SJCRH30 (cell line): Measurements from ENCODE around the gene PTPRE. TPM values are rescaled to one million over a fixed set of nuclear protein-coding genes. Genes with fewer than 3 reads are reported as not detected.

Experiments
- DNase-seq, 2 experiments: peaks; one replicate each; pipeline ENCODE4 v3.0.0-alpha.2; 2015 to 2020
- H3K27ac ChIP-seq: fragments of 250-450 bp; sonication (Bioruptor Pico); 2 replicates; pipeline ENCODE4 v1.5.1; 2020; ENCODE audit warnings: mild to moderate bottlenecking, moderate library complexity
- H3K27me3 ChIP-seq: fragments of 250-450 bp; sonication (Bioruptor Pico); 2 replicates; pipeline ENCODE4 v1.5.1; 2020; ENCODE audit warnings: mild to moderate bottlenecking, moderate library complexity
- H3K36me3 ChIP-seq: fragments of 250-450 bp; sonication (Bioruptor Pico); 2 replicates; pipeline ENCODE4 v1.5.1; 2020; ENCODE audit warnings: mild to moderate bottlenecking, moderate library complexity
- H3K4me1 ChIP-seq: fragments of 250-450 bp; sonication (Bioruptor Pico); 2 replicates; pipeline ENCODE4 v1.5.1; 2020; ENCODE audit warnings: mild to moderate bottlenecking, moderate library complexity
- H3K4me3 ChIP-seq: fragments of 250-450 bp; sonication (Bioruptor Pico); 2 replicates; pipeline ENCODE4 v1.5.1; 2020; ENCODE audit warnings: mild to moderate bottlenecking, moderate library complexity
- H3K9me3 ChIP-seq: fragments of 250-450 bp; sonication (Bioruptor Pico); replicated peaks from 2 replicates; pipeline ENCODE4 v1.5.1; 2020; ENCODE audit warnings: mild to moderate bottlenecking, moderate library complexity
- total RNA-seq: library from RNA; depleted of rRNA; stranded (reverse); fragments of >200 nt; shearing (Covaris generic); gene quantifications from 2 replicates; pipeline ENCODE4 v1.2.3, GENCODE V29; 2014

The PTPRE gene
- total RNA-seq, 1 experiment from 2014 or later: 5.2 TPM

DNA sequence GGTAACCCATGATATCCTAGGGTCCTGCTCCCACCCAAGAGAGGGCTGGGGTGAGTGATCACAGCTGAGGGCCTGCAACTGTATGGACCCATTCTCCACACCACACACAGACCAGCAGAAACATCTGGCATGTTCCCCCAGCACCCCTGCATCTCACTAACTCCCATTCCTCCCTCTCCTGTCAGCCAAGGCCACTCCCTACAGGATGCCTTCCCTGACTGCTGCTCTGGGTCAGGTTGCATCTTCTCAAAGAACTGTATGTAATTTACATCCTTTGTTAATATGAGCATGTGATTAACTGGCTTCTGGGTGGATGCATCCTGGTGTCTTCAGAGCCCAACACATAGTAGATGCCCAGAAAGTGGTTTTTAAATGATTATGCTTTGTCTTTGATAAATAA is 56.2 kb downstream of the PTPRE start:
- H3K4me1 ChIP-seq: no peaks in the 10 kb centered on the region
- H3K9me3 ChIP-seq: no peaks in the 10 kb centered on the region
- no peaks in the 10 kb centered on the region for H3K27me3 ChIP-seq
- no peak overlapping the region for H3K27ac ChIP-seq
- H3K36me3 ChIP-seq: no peaks in the 10 kb centered on the region
- DNase-seq: no peak
- H3K4me3 ChIP-seq: no peak overlapping the region

DNA sequence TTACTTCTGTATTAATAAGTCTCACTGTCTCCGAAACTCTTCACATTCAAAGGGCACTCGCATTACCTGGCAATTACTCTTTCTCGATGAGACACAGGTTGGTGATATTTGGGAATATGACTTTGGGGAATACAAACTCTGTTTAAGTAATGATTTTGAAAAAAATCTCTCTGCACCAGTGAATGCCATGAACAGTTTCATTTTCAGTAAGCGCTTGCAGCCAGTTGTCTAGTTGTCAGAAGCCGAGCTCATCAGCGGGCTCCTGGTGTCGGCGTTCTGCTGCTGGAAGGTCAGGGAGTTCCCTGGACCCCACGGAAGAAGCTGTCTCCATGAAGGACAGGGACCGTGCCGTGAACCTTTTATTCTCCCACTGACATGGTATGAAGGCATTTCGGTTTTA is 57.7 kb downstream of the PTPRE start:
- Histone ChIP-seq H3K4me3 (no peak overlapping the region), H3K36me3 (no peaks in the 10 kb centered on the region), H3K9me3 (no peaks in the 10 kb centered on the region), H3K4me1 (no peaks in the 10 kb centered on the region), H3K27me3 (no peaks in the 10 kb centered on the region), H3K27ac (no peak overlapping the region)
- no peak for DNase-seq

DNA sequence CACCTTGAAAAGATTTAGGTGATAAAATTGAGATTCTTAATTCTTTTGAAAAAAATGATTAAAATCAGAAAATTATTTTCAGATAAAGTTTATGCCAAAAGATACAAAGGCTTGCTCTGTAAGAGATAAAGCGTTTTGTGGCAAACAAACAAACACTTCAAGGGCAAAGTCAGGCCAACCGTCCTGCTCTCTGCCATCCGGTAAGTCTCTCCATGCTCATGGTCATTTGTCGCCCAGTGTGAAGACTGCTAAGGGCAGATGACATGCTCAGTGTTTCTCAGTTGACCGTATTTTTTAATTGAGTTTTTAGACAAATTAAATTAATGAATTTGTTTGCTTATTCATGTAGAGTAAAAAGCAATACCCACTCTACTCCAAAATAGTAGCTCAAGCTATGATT is 60.0 kb downstream of the PTPRE start:
- Histone ChIP-seq H3K4me1 (no peaks in the 10 kb centered on the region), H3K27me3 (no peaks in the 10 kb centered on the region)
- no peak for DNase-seq

DNA sequence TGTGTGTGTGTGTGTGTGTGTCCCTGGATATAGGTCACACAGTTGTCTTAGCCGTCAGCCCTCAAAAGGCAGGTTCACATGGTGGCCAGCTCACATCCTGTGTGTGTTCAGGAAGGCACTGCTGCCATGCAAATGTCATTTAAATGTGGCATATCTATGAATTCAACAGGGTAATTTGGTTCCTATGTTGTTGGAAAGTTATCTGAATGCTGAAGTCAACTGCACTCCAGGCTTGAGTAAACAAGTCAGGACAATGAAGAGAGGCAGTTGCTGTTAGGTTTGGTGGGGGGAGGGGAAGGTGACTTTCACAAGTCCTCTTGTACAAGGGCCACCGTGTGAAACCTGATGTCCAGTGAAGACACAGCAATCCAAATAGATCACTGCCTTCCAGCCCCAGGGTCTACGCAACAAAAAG is 61.1 kb downstream of the PTPRE start:
- Histone ChIP-seq H3K4me3 (no peak overlapping the region), H3K27me3 (no peaks in the 10 kb centered on the region), H3K4me1 (no peaks in the 10 kb centered on the region), H3K9me3 (no peaks in the 10 kb centered on the region), H3K27ac (no peak overlapping the region), H3K36me3 (no peaks in the 10 kb centered on the region)
- no peak for DNase-seq

More for the DNA sequence above, 60.0 kb downstream of the PTPRE start:
- Histone ChIP-seq H3K27ac (no peak overlapping the region), H3K9me3 (no peaks in the 10 kb centered on the region), H3K4me3 (no peak overlapping the region), H3K36me3 (no peaks in the 10 kb centered on the region)

DNA sequence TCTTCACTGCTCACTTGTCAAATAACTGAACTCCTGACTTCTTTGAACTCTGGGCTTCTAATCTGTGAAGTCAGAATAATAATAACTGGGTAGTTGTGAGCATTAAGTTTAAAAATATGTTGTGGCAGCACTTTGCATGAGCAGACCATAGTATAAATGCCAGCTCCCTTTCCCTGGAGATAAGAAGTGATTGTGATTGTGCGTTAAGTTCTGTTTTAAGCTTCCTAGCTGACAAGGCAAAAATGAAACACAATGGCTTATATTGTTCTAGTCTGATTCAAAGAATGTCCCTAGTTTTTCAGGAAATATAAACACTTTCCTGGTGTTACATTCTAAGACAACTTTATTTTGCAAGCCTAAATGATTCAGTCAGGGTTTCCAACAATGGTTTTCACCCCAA is 61.8 kb downstream of the PTPRE start:
- no peak overlapping the region for H3K4me3 ChIP-seq
- no peak overlapping the region for H3K27ac ChIP-seq
- DNase-seq: no peak
- H3K4me1 ChIP-seq: no peaks in the 10 kb centered on the region
- no peaks in the 10 kb centered on the region for H3K27me3 ChIP-seq
- H3K36me3 ChIP-seq: no peaks in the 10 kb centered on the region
- H3K9me3 ChIP-seq: no peaks in the 10 kb centered on the region

DNA sequence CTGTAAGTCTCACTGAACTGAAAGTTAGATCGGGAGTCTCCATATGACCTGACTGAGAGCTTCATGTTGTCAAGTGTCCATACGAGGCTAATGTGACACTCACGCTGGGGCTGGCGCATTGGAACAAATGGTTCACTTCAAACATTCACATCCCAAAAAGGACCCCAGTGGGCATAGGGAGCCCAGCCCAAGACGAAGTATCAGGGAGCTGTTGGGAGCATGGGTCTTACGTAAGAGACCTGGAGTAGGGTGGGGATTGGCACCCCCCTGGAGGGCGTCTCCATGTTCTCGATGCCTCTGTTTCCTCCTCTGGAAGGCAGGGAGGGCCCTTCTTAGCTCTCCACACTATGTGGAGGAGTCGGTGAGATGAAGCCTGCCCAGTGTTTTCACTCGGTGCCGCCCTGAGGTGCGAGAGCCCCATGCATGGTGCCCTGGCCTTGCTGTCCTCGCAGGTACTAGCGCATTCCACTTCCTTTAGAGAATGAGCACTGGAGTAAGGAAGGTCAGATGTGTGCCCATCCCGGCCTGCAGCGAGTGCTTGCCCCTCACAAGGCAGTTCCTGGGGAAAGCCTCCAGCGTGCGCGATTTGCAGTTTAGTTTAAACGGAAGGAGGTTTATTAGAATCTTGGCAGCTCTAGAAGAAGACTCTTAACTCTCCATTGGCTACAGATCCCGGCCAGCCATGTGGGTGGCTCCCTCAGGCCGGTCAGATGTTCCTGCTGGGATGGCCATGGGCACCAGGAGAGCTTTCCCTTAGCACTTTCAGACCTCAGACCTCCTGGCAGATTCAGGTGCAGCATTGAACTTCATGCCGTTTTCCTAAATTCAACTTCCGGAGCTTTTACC is 64.4 kb downstream of the PTPRE start:
- no peak for DNase-seq
- H3K9me3 ChIP-seq: no peaks in the 10 kb centered on the region
- H3K36me3 ChIP-seq: no peaks in the 10 kb centered on the region
- H3K4me1 ChIP-seq: no peaks in the 10 kb centered on the region; the same call in 1 of the 2 replicates
- H3K27me3 ChIP-seq: no peaks in the 10 kb centered on the region
- H3K4me3 ChIP-seq: no peak overlapping the region
- no peak overlapping the region for H3K27ac ChIP-seq

DNA sequence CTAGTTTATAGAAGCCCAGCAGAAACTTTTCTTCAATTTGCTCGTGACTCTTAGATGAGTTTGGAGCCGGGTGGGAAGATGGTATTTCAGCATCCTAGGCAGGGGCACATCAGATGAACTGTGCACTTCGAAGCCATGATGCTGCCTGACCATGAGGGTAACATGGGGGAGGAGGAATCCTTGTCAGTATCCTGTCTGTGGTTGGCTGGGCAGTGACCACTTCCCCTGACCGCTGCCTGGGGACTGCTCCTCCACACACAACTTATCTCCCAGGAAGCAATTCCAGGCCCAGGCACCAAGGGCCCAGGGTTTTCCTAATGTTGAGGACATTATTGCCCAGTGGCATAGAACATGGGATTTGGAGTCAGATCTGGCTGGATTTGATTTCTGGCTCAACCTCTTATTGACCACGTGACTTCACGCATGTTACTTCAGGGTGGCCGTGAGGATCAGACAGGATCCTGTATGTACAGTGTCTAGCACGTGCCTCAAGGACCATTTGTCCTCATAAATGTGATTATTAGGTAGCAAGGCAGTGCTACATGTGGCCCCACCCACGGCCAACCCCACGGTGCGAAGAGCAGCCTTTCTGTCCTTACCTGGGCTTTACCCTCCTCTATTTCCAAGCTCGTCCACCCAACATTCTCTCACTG is 65.2 kb downstream of the PTPRE start:
- no peak overlapping the region for H3K27ac ChIP-seq
- DNase-seq: peak in 1 of 2 experiments; percentile 6
- no peak overlapping the region for H3K4me3 ChIP-seq
- peaks cover 6% of the 10 kb centered on the region for H3K4me1 ChIP-seq
- H3K36me3 ChIP-seq: no peaks in the 10 kb centered on the region
- H3K27me3 ChIP-seq: no peaks in the 10 kb centered on the region
- H3K9me3 ChIP-seq: no peaks in the 10 kb centered on the region

DNA sequence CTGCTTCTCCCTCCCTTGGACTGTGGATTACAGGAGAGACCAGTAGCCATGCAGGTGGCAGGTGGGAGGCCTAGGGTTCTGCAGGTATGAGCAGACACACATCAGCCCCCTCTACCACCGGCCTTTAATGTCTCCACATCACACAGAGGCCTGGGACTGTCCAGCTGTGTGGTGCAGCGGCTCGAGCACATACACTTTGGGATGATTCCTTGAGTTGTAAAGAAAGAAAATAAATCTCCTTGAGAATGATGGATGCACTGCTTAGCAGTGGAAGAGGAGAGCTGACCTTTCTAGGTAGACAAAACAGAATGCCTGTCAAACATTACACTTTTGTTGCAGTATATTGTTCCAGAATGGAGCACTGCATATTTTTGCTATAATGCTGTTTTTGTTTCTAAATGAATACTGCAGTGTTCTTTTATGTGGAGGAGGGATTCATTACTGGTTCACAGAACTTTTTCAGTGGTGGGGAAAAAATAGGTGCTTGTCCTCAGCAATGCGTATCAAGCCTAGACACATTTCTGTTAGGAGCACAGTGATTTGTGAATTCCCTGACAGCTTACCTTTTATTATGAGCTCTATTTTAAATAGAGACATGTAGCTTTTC is 66.0 kb downstream of the PTPRE start:
- Histone ChIP-seq H3K27ac (no peak overlapping the region), H3K27me3 (no peaks in the 10 kb centered on the region), H3K9me3 (no peaks in the 10 kb centered on the region), H3K4me1 (peaks cover 8% of the 10 kb centered on the region), H3K4me3 (no peak overlapping the region), H3K36me3 (no peaks in the 10 kb centered on the region)
- DNase-seq: no peak

DNA sequence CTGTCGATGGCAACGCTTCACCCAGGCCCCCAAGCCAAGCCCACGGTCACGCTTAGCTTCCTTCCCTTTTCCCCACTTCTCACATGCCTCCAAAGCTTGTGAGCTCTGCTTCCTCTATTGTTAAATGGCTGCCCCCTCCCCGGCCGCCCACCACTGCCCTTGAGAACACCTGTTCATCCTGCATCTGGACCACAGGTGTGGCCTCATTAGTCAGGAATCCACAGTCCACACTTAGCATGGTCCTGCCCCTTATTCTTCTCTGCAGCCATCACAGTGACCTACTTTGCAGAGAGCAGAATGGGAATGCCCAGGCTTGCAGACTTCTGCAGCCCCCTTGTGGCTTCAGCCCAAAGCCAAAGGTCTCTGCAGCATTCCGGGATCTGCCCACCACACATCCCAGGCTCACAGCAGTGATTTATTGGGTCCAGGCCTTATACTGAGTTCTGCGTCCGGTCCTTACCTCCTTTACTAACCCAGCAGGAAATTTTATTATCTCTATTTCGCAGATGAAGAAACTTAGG is 66.9 kb downstream of the PTPRE start:
- DNase-seq: peak in 1 of 2 experiments; percentile 24
- H3K4me3 ChIP-seq: no peak overlapping the region

DNA sequence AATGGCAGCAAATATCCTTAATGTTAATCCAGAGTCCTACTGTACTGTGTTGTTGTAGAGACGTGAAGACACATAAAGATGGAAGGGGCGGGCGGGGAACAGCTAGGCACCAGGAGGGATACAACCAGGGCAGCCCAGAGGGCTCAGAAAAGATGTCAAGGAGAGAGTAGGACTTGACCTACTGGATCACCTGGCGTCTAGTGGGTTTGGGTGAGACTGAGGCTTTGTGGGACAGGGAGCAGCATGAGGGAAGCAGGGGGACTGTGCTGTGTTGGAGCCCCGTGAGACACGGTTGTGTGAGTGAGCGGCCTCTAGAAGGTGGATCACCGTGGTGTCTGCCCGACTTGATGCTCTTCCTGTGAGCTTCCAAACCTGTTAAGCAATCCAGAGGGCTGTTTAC is 68.0 kb downstream of the PTPRE start:
- DNase-seq: no peak
- Histone ChIP-seq H3K27me3 (no peaks in the 10 kb centered on the region), H3K27ac (no peak overlapping the region), H3K4me3 (no peak overlapping the region), H3K4me1 (peaks cover 8% of the 10 kb centered on the region), H3K9me3 (no peaks in the 10 kb centered on the region), H3K36me3 (no peaks in the 10 kb centered on the region)

More for the DNA sequence above, 66.9 kb downstream of the PTPRE start:
- no peaks in the 10 kb centered on the region for H3K9me3 ChIP-seq
- H3K4me1 ChIP-seq: peaks cover 8% of the 10 kb centered on the region
- no peaks in the 10 kb centered on the region for H3K27me3 ChIP-seq
- no peak overlapping the region for H3K27ac ChIP-seq
- no peaks in the 10 kb centered on the region for H3K36me3 ChIP-seq

DNA sequence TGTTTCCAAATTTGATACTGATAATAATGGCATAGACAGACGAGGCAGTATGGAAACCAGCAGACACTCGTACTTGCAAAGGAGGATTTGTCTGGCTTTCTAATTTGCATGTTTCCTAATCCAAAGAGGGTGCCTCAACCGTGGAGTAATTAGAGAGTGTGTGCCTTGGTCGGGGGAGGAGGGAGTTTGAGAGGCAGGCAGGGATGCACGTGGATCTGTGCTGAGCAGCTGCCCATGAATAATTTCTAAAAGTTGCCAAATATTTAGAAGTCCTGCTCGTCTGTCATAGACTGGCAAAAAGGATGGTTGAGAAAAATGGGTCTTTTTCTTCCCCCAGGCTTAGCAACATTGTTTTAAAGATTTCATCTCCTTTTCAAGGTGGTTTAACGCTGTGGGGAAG is 69.4 kb downstream of the PTPRE start:
- H3K27ac ChIP-seq: peak overlapping the region; percentile 7; the same call in 1 of the 2 replicates
- H3K36me3 ChIP-seq: no peaks in the 10 kb centered on the region
- H3K4me3 ChIP-seq: no peak overlapping the region
- H3K9me3 ChIP-seq: no peaks in the 10 kb centered on the region
- H3K27me3 ChIP-seq: no peaks in the 10 kb centered on the region
- H3K4me1 ChIP-seq: peaks cover 8% of the 10 kb centered on the region
- peak in 1 of 2 experiments; percentile 22 for DNase-seq

DNA sequence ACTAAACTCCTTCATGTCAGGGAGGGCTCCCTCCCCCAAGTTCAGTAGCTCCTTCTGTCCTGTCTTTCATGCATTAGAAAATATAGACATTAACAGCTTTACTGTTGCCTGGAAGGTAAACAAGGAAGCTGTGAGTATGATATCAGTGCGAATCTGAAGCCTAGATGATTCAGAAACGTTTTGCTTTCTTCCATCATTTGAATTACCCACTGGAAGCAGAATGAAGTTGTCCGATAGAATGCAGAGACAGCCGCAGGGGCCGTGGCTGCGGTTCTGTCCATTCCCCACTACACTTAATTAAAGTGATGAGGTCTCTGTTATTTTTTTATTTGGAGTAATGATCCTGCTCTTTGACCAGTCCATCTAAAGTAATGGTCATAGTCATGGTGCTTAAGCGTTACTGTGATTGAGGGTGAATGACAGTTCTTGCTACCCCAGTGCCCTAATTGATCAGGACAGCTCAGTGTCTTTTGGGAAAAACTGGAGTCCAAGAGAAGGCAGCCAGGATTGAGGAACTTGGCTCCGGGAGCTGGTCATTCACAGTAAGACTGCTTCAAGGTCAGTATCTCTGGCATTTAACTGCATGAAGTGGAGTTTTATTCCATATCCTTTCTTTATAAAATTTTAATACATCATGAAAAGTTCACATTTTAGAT is 69.9 kb downstream of the PTPRE start:
- H3K27ac ChIP-seq: peak overlapping the region; percentile 7; the same call in 1 of the 2 replicates
- no peak for DNase-seq
- no peaks in the 10 kb centered on the region for H3K27me3 ChIP-seq
- no peak overlapping the region for H3K4me3 ChIP-seq
- H3K36me3 ChIP-seq: no peaks in the 10 kb centered on the region
- no peaks in the 10 kb centered on the region for H3K9me3 ChIP-seq
- H3K4me1 ChIP-seq: peaks cover 8% of the 10 kb centered on the region

DNA sequence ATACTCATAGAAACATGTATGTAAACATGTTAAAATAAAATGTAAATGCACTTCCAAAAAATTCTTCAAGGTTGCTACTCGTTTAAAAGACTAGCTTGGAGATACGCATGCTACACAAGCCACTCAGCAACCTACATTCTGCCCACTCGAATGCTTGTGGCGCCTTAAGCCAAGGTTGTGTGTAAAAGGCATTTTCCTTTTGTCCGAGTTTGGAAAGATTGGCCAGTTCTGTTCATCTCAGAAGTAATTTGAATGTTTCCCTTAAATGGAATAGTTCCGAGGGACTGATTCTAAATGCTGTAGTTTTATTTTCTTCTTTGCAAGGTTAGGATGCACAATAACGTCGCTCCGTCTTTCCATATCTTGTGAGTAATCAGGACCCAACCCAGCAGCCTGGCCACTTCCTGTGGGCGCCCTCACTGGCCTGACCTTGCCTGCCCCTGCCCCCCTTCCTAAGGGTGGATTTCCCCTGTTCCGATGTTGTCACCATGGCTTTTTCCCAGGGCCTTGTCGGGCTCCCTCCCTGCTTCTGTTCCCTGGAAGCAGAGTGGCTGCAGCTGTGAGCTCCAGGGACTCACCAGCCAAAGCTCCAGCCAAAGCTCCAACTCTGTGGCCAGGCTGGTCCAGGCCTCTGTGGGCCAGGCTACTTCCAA is 70.6 kb downstream of the PTPRE start:
- DNase-seq: peak; percentile 53 to 60
- H3K27ac ChIP-seq: no peak overlapping the region
- peaks cover 8% of the 10 kb centered on the region for H3K4me1 ChIP-seq
- no peaks in the 10 kb centered on the region for H3K36me3 ChIP-seq
- no peak overlapping the region for H3K4me3 ChIP-seq
- no peaks in the 10 kb centered on the region for H3K27me3 ChIP-seq
- no peaks in the 10 kb centered on the region for H3K9me3 ChIP-seq

DNA sequence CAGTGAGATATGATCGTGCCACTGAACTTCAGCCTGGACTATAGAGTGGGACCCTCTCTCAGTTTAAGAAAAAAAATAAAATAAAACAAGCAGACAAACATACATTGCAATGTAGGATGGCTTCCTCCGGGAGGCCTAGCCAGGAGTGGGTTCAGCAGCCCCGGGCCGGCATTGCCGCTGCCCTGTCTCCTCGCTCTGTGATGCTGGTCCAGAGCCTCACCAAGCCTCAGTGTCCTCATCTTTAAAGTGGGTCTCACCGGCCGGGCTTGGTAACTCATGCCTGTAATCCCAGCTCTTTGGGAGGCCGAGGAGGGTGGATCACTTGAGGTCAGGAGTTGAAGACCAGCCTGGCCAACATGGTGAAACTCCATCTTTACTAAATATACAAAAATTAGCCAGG is 71.6 kb downstream of the PTPRE start:
- Histone ChIP-seq H3K4me1 (peaks cover 8% of the 10 kb centered on the region), H3K4me3 (no peak overlapping the region), H3K27me3 (no peaks in the 10 kb centered on the region), H3K9me3 (no peaks in the 10 kb centered on the region), H3K27ac (no peak overlapping the region), H3K36me3 (no peaks in the 10 kb centered on the region)
- DNase-seq: no peak
